Transverse colon (tissue), 4 donors: ENCODE measurements around the gene UNC13B.

Source experiments
- EP300 ChIP-seq: sonication (generic); formaldehyde crosslinking; IDR thresholded peaks from one replicate; pipeline ENCODE4 v1.6.1; 2017; ENCODE audit warnings: antibody characterized with exemption, low read depth
- POLR2AphosphoS5 ChIP-seq, 3 donors: sonication (generic); formaldehyde crosslinking; IDR thresholded peaks; one replicate each; pipeline ENCODE4 v1.6.1; 2016; ENCODE audit warnings: antibody characterized with exemption in 3 of 3
- TF ChIP-seq, protein P1 (sequence below), 5 experiments: fragments of 200-600 bp in 3 of 5; fragments of 450-650 bp in 2 of 5; sonication (generic) in 3 of 5; IDR thresholded peaks; 1 replicate in 2 of 5; 2 replicates in 3 of 5; pipeline ENCODE4 v1.5.1; 2016 to 2017; ENCODE audit warnings: antibody characterized with exemption in 5 of 5, inconsistent platforms in 3 of 5, mild to moderate bottlenecking in 2 of 5, moderate library complexity in 1 of 5

DNA sequence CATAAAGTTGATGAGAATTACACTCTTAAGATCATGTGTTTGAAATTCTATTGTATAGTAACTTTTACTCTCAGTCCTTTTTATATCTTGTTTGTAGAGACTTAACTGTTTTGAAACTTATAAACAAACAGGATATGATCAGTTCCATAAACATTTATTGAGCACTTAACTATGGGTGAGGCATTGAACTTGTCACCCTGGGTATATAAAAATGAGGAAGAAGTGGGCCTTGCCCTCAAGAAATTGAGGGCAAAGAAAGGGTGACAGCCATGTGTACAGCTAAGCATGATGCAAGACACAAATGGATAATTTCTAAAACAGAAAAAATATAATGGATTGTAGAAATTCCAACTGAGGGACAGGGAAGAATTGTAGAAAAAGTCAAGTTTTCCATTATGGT is 15.7 kb downstream of the UNC13B start:
- TF ChIP-seq EP300 (peak; percentile 35), POLR2AphosphoS5 (IDR thresholded peaks at IDR 0.05) (peak in 1 of 3 donors; percentile 41)
- TF ChIP-seq, protein P1, sequence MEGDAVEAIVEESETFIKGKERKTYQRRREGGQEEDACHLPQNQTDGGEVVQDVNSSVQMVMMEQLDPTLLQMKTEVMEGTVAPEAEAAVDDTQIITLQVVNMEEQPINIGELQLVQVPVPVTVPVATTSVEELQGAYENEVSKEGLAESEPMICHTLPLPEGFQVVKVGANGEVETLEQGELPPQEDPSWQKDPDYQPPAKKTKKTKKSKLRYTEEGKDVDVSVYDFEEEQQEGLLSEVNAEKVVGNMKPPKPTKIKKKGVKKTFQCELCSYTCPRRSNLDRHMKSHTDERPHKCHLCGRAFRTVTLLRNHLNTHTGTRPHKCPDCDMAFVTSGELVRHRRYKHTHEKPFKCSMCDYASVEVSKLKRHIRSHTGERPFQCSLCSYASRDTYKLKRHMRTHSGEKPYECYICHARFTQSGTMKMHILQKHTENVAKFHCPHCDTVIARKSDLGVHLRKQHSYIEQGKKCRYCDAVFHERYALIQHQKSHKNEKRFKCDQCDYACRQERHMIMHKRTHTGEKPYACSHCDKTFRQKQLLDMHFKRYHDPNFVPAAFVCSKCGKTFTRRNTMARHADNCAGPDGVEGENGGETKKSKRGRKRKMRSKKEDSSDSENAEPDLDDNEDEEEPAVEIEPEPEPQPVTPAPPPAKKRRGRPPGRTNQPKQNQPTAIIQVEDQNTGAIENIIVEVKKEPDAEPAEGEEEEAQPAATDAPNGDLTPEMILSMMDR (IDR thresholded peaks at IDR 0.05): no peak
